ENCODE measurements around the gene ECHDC1. TPM values are rescaled to one million over a fixed set of nuclear protein-coding genes. Genes with fewer than 3 reads are reported as not detected.

Gene ECHDC1
- total RNA-seq (10 to 100 TPM; 28.8 to 66.2 TPM), polyA plus RNA-seq (10 to 100 TPM; 50.4 to 51.3 TPM)

DNA sequence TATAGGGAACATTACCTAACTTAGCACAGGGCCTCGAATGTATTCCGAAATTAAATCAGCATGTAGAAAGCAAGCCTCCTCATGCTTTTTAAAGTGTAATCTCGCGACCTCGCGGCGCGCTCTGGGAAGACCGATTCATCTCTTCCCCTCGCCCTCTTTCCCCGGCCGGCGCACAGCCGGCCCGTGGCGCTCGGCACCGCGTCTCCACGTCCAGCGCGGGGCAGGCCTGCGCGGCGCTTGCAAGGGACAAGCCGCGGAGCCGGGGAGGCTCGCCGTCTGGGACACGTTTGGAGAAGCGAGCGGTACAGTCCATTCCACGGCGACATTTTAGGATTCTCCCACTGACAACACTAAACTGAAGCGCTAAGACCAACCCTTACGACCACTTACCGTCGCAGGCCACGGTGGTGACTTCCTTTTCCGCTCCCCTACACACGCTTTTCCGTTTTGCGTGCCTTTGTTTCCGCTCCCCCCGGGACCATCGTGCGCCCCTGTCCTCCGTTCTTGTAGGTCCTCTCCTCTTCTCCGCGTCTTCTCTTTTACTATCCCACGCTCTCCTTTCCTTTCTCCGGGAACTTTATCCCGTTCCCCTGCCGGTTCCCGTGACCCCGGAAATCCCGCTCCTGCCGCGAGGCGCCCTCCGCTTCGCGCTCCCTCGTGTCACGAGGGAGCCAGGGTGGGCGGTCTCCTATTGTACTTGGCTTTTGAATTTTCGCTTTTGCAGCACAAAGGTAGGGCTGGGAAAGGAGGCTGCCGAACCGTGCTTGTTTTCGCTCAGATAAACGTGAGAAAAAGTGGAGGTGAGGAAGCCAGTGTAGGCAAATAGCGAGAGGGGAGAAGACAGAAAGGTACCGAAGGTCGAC lies at the start of gene ECHDC1:
TSS of gene ECHDC1 (minus strand) at position 664 of the 863 bp plus-strand sequence. CDS start 12,581 bp downstream, outside the sequence.
- peak in 1 of 2 donors; percentile 28 for TF ChIP-seq RXRA (IDR thresholded peaks at IDR 0.05)
- TF ChIP-seq FOXA1 (IDR thresholded peaks at IDR 0.05): no peak
- TF ChIP-seq RAD21 (IDR thresholded peaks at IDR 0.05): peak in 1 of 2 donors; percentile 3
- peak in 1 of 2 donors; percentile 58 for TF ChIP-seq EGR1 (IDR thresholded peaks at IDR 0.05; ENCODE audit: low read depth in 2 of 2)
- TF ChIP-seq, protein P1, sequence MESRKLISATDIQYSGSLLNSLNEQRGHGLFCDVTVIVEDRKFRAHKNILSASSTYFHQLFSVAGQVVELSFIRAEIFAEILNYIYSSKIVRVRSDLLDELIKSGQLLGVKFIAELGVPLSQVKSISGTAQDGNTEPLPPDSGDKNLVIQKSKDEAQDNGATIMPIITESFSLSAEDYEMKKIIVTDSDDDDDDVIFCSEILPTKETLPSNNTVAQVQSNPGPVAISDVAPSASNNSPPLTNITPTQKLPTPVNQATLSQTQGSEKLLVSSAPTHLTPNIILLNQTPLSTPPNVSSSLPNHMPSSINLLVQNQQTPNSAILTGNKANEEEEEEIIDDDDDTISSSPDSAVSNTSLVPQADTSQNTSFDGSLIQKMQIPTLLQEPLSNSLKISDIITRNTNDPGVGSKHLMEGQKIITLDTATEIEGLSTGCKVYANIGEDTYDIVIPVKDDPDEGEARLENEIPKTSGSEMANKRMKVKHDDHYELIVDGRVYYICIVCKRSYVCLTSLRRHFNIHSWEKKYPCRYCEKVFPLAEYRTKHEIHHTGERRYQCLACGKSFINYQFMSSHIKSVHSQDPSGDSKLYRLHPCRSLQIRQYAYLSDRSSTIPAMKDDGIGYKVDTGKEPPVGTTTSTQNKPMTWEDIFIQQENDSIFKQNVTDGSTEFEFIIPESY (IDR thresholded peaks at IDR 0.05): peak; percentile 90
- peak; percentile 71 to 91 for TF ChIP-seq GABPA (IDR thresholded peaks at IDR 0.05 in 1 of 2, conservative IDR thresholded peaks at IDR 0.05 in 1 of 2)
- TF ChIP-seq REST (IDR thresholded peaks at IDR 0.05): no peak
- TF ChIP-seq JUND (IDR thresholded peaks at IDR 0.05): no peak
- TF ChIP-seq FOXA2 (IDR thresholded peaks at IDR 0.05): no peak
- peak; percentile 41 for TF ChIP-seq YY1 (IDR thresholded peaks at IDR 0.05)
- no peak for TF ChIP-seq SP1 (IDR thresholded peaks at IDR 0.05)
- peak; percentile 65 for TF ChIP-seq TAF1 (conservative IDR thresholded peaks at IDR 0.05)
- TF ChIP-seq HNF4A (conservative IDR thresholded peaks at IDR 0.05): no peak
- TF ChIP-seq NR2F2 (IDR thresholded peaks at IDR 0.05): peak; percentile 74
- no peak for TF ChIP-seq ATF3 (IDR thresholded peaks at IDR 0.05)
- TF ChIP-seq, protein P2, sequence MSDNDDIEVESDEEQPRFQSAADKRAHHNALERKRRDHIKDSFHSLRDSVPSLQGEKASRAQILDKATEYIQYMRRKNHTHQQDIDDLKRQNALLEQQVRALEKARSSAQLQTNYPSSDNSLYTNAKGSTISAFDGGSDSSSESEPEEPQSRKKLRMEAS (IDR thresholded peaks at IDR 0.05): peak; percentile 93
- TF ChIP-seq, protein P3, sequence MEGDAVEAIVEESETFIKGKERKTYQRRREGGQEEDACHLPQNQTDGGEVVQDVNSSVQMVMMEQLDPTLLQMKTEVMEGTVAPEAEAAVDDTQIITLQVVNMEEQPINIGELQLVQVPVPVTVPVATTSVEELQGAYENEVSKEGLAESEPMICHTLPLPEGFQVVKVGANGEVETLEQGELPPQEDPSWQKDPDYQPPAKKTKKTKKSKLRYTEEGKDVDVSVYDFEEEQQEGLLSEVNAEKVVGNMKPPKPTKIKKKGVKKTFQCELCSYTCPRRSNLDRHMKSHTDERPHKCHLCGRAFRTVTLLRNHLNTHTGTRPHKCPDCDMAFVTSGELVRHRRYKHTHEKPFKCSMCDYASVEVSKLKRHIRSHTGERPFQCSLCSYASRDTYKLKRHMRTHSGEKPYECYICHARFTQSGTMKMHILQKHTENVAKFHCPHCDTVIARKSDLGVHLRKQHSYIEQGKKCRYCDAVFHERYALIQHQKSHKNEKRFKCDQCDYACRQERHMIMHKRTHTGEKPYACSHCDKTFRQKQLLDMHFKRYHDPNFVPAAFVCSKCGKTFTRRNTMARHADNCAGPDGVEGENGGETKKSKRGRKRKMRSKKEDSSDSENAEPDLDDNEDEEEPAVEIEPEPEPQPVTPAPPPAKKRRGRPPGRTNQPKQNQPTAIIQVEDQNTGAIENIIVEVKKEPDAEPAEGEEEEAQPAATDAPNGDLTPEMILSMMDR (IDR thresholded peaks at IDR 0.05; ENCODE audit: low read depth, low read length, missing input control): no peak
- TF ChIP-seq HNF4G (IDR thresholded peaks at IDR 0.05): no peak
- under 1% methylated on average over 74 of the region's 75 CpGs for WGBS
- H3K9me3 ChIP-seq (ENCODE audit: control insufficient read depth in 4 of 4, low read length in 3 of 4): no peaks in the 10 kb centered on the region
- H3K9ac ChIP-seq (ENCODE audit: low read depth in 1 of 2, low read length in 2 of 2): peak within 1 kb of the TSS; percentile 87 to 96
- no peaks in the 10 kb centered on the region for H3K27me3 ChIP-seq (ENCODE audit: control insufficient read depth in 4 of 4, insufficient read depth in 4 of 4, low read length in 3 of 4)
- H3K36me3 ChIP-seq (ENCODE audit: control insufficient read depth in 4 of 4, insufficient read depth in 3 of 4, low read depth in 1 of 4, low read length in 3 of 4): peaks cover 0 to 2% (median 0%) of the 10 kb centered on the region in 4 donors
- peaks cover 7 to 36% (median 16%) of the 10 kb centered on the region in 4 donors for H3K4me1 ChIP-seq (ENCODE audit: control insufficient read depth in 4 of 4, insufficient read depth in 4 of 4, low read length in 3 of 4)
- peak within 1 kb of the TSS; percentile 74 to 99 (median 82) for H3K4me3 ChIP-seq (ENCODE audit: low read depth in 1 of 3, low read length in 3 of 3)
- H3K27ac ChIP-seq (ENCODE audit: low read depth in 1 of 2, low read length in 2 of 2): peak within 1 kb of the TSS; percentile 89 to 90
- peak; percentile 62 for DNase-seq (ENCODE audit: low spot score)
